ENCODE results near the gene PPP3CA.
"Not testable (repeated sequence)": the region's sequence is repeated elsewhere in the genome, so short reads cannot be mapped to it uniquely, and the experiment has no call there.

The PPP3CA gene

DNA sequence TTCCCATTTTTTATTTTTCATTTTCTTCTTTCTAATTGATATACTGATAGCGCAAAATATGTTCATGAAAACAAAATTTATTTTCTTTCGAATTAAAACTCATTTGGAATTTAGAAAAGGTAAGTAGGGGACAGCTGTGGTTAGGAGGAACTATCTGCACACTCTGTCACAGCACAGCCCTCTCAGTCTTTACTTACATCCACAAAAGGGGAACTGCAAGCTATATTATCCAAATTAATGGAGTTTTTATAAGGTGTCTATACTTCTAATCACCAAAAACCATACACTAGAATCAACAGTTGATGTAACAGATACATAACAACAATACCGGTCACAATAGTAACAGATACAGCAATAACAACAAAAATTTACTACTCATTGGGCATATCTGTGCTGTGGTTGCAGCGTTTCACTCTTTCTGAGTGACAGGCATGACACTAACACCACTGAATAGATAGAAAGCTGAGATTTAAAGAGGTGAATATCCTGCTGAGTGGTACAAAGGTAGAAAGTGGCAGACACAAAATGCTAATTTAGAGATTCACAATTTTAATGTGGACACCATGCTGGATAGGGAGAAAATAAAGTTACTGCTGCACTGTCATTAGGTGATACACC lies 160.7 kb downstream of the PPP3CA start:
- Mint-ChIP-seq H3K27ac (no peak overlapping the region), H3K27me3 (no peaks in the 10 kb centered on the region), H3K4me1 (peaks cover 6% of the 10 kb centered on the region), H3K4me3 (no peak overlapping the region), H3K9me3 (no peaks in the 10 kb centered on the region), H3K36me3 (peaks cover 6% of the 10 kb centered on the region)
- CTCF ChIA-PET = interaction anchor here (1.0 kb wide), 1 partner anchor 410 kb away, joined by 3 read pairs; no protein-coding TSS in a partner anchor
- DNase-seq = no peak

DNA sequence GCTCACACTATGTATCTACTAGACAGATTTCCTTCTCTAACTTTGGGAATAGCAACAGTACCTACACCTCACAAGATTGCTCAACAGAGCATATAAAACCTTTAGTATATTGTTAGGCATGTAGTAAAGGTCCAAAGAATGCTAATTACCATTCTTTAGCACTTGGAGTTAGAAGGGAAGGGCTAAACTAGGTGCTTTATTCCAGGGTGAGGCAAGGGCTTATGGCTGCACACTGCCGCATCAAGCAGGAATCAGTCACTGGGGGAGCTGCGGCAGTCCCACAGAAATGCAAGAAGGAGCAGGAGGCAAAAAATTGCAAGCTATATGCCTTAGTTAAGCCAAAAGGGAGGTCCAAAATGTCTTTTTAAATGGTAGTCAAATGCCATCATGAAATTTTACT lies 162.7 kb downstream of the PPP3CA start:
- no peak overlapping the region for H3K4me3 Mint-ChIP-seq
- H3K9me3 Mint-ChIP-seq = no peaks in the 10 kb centered on the region
- no peak overlapping the region for H3K27ac Mint-ChIP-seq
- H3K27me3 Mint-ChIP-seq = no peaks in the 10 kb centered on the region
- peaks cover 6% of the 10 kb centered on the region for H3K4me1 Mint-ChIP-seq
- no peak for DNase-seq
- peaks cover 6% of the 10 kb centered on the region for H3K36me3 Mint-ChIP-seq
- CTCF ChIA-PET = interaction anchor here (1.1 kb wide), 1 partner anchor 9 kb away, joined by 3 read pairs; no protein-coding TSS in a partner anchor

DNA sequence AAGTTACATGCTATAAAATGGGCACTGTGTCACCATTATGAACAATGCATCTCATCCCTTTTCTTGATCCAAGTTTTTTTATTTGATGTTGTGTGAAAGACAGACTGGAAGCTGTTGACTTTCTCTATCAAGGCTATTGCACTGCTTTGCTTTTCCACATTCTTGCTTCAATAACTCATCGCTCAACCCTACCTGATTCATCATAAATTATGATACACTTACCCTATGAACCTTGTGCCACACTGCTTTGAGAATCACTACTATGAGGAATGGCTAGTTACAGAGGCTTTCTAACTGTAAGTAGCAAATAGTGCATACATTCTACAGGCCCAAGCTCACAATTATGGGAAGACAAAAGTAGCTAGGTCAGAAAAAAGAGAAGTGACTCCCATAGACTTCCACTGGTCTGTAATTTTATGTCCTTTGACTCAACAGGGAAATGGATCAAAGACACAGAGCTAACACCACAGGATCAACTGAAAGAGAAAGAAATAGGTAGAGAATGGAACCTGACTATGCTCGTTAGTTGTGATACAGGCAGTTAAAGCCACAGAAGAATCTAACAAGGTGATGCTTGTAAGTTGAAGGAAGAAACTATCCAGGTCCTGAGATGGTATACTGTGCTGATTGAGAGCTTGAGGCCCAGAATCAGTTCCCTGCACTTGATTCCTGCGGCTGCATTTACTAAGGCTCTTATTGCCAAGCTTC lies 163.5 kb downstream of the PPP3CA start:
- Mint-ChIP-seq H3K27ac (no peak overlapping the region), H3K27me3 (no peaks in the 10 kb centered on the region), H3K9me3 (no peaks in the 10 kb centered on the region), H3K4me1 (peaks cover 6% of the 10 kb centered on the region), H3K4me3 (no peak overlapping the region), H3K36me3 (peaks cover 6% of the 10 kb centered on the region)
- no peak for DNase-seq
- CTCF ChIA-PET = interaction anchor here (0.9 kb wide), 1 partner anchor 391 kb away, joined by 3 read pairs; no protein-coding TSS in a partner anchor

GRCh38 chr4:101183221-101183620 lies 164.1 kb downstream of the PPP3CA start:
- H3K4me3 Mint-ChIP-seq = no peak overlapping the region
- H3K9me3 Mint-ChIP-seq = no peaks in the 10 kb centered on the region
- no peak overlapping the region for H3K27ac Mint-ChIP-seq
- H3K27me3 Mint-ChIP-seq = no peaks in the 10 kb centered on the region
- no peak for DNase-seq
- peaks cover 6% of the 10 kb centered on the region for H3K4me1 Mint-ChIP-seq
- H3K36me3 Mint-ChIP-seq = peaks cover 6% of the 10 kb centered on the region
- CTCF ChIA-PET = interaction anchor here (0.9 kb wide), 1 partner anchor 391 kb away, joined by 3 read pairs; no protein-coding TSS in a partner anchor

- H3K27ac Mint-ChIP-seq, CTCF ChIA-PET, H3K27me3 Mint-ChIP-seq, H3K9me3 Mint-ChIP-seq, DNase-seq, H3K4me3 Mint-ChIP-seq, H3K36me3 Mint-ChIP-seq, H3K4me1 Mint-ChIP-seq: not testable (repeated sequence)
These were observed 164.6 kb downstream of the PPP3CA start for GRCh38 chr4:101182688-101183087.

GRCh38 chr4:101178731-101179130 lies 168.6 kb downstream of the PPP3CA start:
- Mint-ChIP-seq H3K4me1 (peaks cover 4% of the 10 kb centered on the region), H3K27ac (no peak overlapping the region), H3K4me3 (no peak overlapping the region), H3K9me3 (no peaks in the 10 kb centered on the region), H3K36me3 (peaks cover 7% of the 10 kb centered on the region), H3K27me3 (no peaks in the 10 kb centered on the region)
- no peak for DNase-seq
- CTCF ChIA-PET = no interaction called here

DNA sequence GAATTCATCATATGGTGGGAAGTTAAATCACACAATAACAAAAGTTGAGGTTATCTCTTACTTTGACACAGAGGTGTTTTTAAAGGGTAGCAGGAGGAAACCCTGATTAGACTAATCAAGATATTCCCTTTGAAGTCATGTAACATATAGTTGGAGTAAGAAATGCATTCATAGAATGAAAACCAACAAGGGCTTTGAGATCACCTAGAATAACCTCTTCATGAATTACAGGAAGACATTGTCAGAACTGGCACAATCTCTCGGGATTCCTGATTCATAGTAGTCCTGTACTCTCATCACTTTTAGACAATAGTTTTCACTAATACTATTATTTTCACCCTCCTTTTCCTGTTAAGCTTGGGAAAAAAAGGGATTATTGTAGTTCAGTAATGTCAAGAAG lies 170.2 kb downstream of the PPP3CA start:
- H3K36me3 Mint-ChIP-seq = peaks cover 2% of the 10 kb centered on the region
- H3K9me3 Mint-ChIP-seq = no peaks in the 10 kb centered on the region
- CTCF ChIA-PET = no interaction called here
- no peaks in the 10 kb centered on the region for H3K27me3 Mint-ChIP-seq
- H3K27ac Mint-ChIP-seq = no peak overlapping the region
- DNase-seq = no peak
- H3K4me1 Mint-ChIP-seq = peaks cover 4% of the 10 kb centered on the region
- no peak overlapping the region for H3K4me3 Mint-ChIP-seq

DNA sequence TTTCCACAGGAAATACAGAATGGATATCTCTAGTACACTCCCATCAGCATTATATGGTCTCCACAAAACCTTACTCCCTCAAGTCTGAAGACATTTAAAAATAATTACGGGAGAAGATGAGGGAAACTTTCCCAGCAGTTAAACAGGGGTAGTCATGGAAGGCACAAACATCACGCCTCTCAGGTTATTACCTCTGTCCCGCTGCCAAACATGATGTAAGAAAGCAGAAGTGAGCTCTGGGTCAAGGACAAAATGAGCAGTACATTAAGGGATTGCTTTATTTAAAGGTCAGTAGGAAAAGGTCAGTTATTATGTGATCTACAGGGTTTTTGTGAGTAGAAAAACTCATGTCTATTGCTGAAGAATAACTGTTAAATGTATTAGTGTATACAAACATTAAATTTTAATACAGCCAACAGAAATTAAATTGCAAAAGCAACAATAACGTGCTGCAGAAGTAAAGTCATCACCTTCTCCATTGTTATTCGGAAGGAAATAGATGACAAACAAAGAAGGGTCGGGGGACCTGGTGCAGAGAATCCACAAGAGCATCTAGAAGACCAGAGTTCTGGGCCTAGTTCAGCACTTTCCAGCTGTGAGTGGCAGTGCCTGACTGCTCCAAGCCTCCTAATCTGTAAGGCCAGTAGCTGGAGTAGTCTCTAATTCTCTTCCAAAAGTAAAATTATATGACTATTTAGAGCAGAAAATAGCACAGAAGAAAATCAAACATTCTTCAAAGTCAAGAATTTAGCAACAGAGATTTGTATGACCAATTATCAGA lies 171.2 kb downstream of the PPP3CA start:
- Mint-ChIP-seq H3K27ac (no peak overlapping the region), H3K36me3 (peaks cover 2% of the 10 kb centered on the region), H3K9me3 (no peaks in the 10 kb centered on the region), H3K4me1 (peaks cover 4% of the 10 kb centered on the region), H3K4me3 (no peak overlapping the region), H3K27me3 (no peaks in the 10 kb centered on the region)
- CTCF ChIA-PET = interaction anchor here (0.9 kb wide), 1 partner anchor 9 kb away, joined by 3 read pairs; no protein-coding TSS in a partner anchor
- DNase-seq = no peak

DNA sequence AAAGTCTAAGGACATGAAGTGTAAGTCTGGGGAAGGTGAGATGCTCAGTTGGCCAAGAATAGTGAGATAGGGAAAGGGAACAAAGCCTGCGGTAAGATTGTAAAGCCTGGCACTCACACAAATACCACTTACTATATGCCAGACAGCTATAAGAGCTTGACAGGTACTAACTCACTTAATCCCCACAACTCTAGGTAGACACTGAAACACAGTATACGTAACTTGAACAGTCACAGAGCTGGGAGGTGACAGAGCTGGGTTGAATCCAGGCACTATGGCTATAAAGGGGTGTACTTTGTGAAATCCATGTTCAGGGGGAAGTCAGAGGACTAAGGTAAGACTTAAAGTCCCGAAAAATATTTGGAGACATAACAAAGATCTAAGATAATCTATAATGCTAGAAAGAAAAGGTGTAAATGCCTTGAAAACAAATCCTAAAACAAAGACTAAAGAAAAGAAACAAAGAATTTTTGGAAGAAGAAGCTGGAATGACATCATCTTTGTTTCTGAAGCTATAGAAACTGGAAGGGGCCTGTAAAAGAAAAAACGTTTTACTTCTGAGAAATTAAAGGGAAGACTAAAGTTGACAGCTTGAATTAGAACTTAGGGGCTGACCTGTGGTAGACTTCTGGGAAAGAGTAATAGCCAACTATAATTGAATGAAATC lies 172.5 kb downstream of the PPP3CA start:
- Mint-ChIP-seq H3K27ac (no peak overlapping the region), H3K36me3 (peaks cover 2% of the 10 kb centered on the region), H3K9me3 (no peaks in the 10 kb centered on the region), H3K4me3 (no peak overlapping the region), H3K4me1 (peaks cover 4% of the 10 kb centered on the region), H3K27me3 (no peaks in the 10 kb centered on the region)
- CTCF ChIA-PET = interaction anchor here (0.9 to 1.0 kb wide), 2 partner anchors 10 to 556 kb away, joined by 3 to 4 read pairs; no protein-coding TSS in a partner anchor
- DNase-seq = no peak

DNA sequence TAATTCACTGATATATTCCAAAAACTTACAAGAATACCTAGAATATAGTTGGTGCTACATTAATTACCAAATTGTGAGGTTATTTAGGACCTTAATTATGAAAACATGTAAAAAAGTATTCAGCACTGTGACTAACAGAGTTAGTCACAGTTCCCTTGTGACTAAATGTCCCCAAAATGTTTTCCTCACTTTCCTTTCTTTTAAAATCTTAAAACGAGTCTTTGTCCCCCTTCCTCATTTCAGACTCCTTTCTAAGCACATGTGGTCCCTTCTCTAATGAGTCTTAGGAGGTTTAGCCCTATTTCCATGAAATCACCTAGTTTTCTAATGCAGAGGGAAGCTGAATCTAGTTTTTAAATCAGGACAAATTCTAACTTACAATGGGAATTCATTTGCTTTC lies 175.0 kb downstream of the PPP3CA start:
- CTCF ChIA-PET = no interaction called here
- H3K9me3 Mint-ChIP-seq = no peaks in the 10 kb centered on the region
- H3K36me3 Mint-ChIP-seq = peaks cover 2% of the 10 kb centered on the region
- H3K4me1 Mint-ChIP-seq = peaks cover 4% of the 10 kb centered on the region
- no peak overlapping the region for H3K4me3 Mint-ChIP-seq
- DNase-seq = no peak
- no peaks in the 10 kb centered on the region for H3K27me3 Mint-ChIP-seq
- no peak overlapping the region for H3K27ac Mint-ChIP-seq

- no peak for DNase-seq
- Mint-ChIP-seq H3K4me3 (no peak overlapping the region), H3K9me3 (no peaks in the 10 kb centered on the region), H3K36me3 (peaks cover 2% of the 10 kb centered on the region), H3K27ac (no peak overlapping the region), H3K27me3 (no peaks in the 10 kb centered on the region), H3K4me1 (peaks cover 4% of the 10 kb centered on the region)
- CTCF ChIA-PET = interaction anchor here (0.5 to 5.7 kb wide), 3 partner anchors 16 to 559 kb away, joined by 3 to 50 read pairs (median 3); no protein-coding TSS in a partner anchor
These were observed 175.6 kb downstream of the PPP3CA start for GRCh38 chr4:101171747-101172146.

- Mint-ChIP-seq H3K9me3 (no peaks in the 10 kb centered on the region), H3K4me3 (no peak overlapping the region)
- peak; percentile 73 for DNase-seq
These were observed 178.0 kb downstream of the PPP3CA start for GRCh38 chr4:101169044-101170014.

GRCh38 chr4:101163936-101164335 lies 183.4 kb downstream of the PPP3CA start:
- DNase-seq = no peak
- H3K4me3 Mint-ChIP-seq = no peak overlapping the region
- no peak overlapping the region for H3K27ac Mint-ChIP-seq
- H3K36me3 Mint-ChIP-seq = no peaks in the 10 kb centered on the region
- H3K9me3 Mint-ChIP-seq = no peaks in the 10 kb centered on the region
- H3K27me3 Mint-ChIP-seq = no peaks in the 10 kb centered on the region
- no peaks in the 10 kb centered on the region for H3K4me1 Mint-ChIP-seq
- CTCF ChIA-PET = no interaction called here

More at GRCh38 chr4:101169044-101170014, 178.0 kb downstream of the PPP3CA start:
- CTCF ChIA-PET = interaction anchor here (0.6 to 5.7 kb wide), 13 partner anchors 10 to 1076 kb away, joined by 3 to 50 read pairs (median 4); no protein-coding TSS in a partner anchor
- Mint-ChIP-seq H3K36me3 (no peaks in the 10 kb centered on the region), H3K27me3 (no peaks in the 10 kb centered on the region), H3K27ac (no peak overlapping the region), H3K4me1 (no peaks in the 10 kb centered on the region)

All from activated naive CD4-positive, alpha-beta T cell treated with anti-CD3 and anti-CD28 coated beads, Interleukin-2, amount 10 ng/mL, durations not matched to agents 7 days and 5 days (primary cell).